Endothelial cell of hepatic sinusoid (primary cell): ENCODE measurements around the gene MSL3.

ENCODE experiments used
- in situ Hi-C: cut with HindIII; loops from 2 replicates; pipeline ENCODE4 v1.10.0; 2017; ENCODE audit warnings: low sequenced_read_pairs

MSL3 gene

DNA sequence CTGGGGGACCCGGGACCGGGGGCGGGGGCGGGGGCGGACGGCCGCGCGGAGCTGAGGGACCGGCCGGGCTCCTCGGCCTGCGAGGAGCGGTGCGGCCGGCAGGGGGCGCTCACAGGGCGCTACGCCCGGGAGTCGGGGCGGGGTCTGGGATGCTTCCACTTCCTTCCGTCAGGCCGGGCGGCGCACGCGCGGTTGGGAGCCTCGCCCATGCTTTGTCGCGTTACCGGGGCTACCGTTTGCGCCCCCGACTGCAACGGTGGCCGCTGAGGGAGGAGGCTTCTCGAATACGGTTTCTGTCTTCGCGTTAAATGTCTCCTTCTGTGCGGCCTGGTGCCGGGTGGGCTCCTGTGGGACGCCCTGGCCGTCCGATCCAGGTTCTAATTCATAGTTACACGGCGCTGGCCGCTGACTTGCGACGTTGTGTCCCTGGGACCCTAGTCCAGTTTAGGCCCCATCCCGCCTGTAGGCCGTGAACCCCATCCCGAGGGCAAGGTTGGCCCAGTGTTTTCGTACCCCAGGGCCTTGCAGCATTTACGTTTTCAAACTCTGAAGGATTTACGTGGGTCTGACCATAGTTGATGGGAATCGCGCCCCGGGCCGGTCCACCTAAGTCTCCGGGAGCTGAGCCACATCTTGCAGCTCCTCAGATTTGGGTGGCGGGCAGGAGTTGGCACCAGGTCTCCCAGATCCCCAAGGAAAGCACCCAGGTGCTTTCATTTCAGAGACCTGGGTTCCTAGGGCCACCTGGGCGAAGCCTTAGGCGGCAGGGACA is 549 bp downstream of the MSL3 start:
- in situ Hi-C loops = loop anchor here (25.0 kb wide), 1 partner anchor 221 kb away; no protein-coding TSS in a partner anchor

DNA sequence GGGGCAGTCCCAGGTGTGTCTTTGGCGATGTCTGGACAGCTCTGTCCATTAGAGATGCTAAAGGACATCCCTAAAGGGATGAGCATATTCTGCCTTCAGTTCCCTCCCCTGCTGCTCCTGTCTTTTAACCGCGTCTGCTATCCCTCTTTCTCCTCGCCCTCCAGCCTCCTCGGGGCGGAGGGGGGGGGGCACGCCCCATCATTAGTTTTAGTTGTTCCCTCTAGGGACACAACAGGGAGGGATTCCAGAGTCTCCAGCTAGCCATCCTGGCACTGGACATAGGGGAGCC is 1.1 kb downstream of the MSL3 start:
- in situ Hi-C loops = loop anchor here (25.0 kb wide), 1 partner anchor 222 kb away; no protein-coding TSS in a partner anchor

DNA sequence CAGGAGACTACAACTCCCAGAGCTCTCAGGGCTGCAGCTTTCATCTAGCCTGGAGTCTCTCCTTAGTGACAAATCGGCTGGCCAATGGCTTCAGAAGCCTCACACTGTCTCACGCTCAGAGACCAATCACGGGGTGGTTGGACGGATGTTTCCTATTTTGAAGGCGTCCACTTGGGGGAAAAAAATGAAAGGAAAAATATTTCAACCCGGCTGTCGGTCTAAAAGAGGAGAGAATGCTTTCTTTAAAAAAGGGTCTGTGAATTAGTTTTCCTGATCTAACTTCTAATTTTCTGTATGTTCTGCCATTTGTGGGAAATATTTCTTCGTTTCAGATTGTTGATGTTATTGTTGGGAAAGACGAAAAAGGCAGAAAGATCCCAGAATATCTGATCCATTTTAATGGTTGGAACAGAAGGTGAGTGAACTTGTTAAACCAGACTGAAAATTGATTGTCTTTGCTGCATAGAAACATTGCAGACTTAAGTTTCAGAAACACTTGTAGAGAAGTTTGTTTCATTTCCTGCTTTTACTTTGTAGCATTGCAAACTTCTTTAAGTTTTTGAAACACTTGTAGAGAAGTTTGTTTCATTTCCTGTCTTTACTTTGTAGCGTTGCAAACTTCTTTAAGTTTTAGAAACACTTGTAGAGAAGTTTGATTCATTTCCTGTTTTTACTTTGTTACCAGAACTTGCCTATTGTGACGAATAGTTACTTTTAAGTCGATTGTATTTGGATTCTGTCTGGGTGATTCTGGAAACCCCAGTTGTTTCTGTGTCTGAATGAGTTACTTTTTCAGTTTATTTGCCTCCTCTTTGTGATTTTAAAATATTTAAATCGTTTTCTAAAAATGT is 1.6 kb downstream of the MSL3 start:
- in situ Hi-C loops = loop anchor here (25.0 kb wide), 1 partner anchor 222 kb away; no protein-coding TSS in a partner anchor

DNA sequence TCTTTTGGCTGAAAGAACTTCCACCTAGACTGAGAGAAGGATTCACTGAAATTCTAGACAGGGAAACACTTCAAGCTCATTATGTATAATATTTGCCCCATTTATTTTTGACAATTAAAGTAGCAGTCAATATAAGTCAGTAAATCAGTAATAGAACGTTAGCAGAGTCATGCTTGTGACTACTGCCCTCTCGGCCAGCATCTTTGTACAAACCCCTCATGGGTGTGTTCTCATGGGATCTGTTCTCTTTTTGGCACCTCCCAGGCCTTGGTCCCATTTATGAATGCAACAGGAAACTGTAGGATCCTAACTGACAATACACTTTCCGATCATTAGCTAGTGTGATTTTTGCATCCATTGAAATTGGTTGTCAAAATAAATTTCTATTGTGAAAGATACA is 2.9 kb downstream of the MSL3 start:
- in situ Hi-C loops = loop anchor here (25.0 kb wide), 1 partner anchor 224 kb away; no protein-coding TSS in a partner anchor

DNA sequence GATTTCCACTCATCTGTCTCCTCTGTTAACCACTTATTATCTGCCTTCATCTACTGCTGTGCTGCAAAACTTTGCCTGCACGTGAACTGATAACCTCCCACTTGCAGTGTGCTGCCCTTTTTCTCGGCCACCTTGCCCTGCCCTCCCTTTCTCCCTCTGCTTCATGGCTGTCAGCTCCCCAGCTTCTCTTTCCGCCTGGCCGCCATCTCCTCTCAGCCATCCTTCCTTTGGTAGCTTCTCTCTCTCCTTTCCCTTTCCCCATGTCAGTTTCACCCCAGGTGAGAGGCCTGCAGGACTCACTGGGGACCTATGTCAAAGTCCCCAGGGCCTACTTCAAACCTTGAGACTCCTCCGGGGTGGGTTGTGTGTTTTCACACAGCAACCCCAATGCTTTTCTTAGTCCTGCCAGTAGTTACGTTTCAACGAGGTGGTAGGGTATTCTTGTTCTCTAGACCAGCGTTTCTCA is 6.6 kb downstream of the MSL3 start:
- in situ Hi-C loops = loop anchor here (25.0 kb wide), 1 partner anchor 227 kb away; no protein-coding TSS in a partner anchor

DNA sequence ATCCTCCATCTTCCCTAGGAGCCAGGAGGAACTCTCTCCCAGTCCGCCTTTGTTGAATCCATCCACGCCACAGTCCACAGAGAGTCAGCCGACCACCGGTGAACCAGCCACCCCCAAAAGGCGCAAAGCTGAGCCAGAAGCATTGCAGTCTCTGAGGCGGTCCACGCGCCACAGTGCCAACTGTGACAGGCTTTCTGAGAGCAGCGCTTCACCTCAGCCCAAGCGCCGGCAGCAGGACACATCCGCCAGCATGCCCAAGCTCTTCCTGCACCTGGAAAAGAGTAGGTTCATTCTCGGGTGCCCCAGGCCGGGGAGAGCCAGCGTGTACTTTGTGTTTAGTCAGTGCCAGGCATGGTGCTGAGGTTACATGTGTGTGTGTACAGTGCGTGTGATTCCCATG is 7.4 kb downstream of the MSL3 start:
- in situ Hi-C loops = loop anchor here (25.0 kb wide), 1 partner anchor 228 kb away; no protein-coding TSS in a partner anchor

DNA sequence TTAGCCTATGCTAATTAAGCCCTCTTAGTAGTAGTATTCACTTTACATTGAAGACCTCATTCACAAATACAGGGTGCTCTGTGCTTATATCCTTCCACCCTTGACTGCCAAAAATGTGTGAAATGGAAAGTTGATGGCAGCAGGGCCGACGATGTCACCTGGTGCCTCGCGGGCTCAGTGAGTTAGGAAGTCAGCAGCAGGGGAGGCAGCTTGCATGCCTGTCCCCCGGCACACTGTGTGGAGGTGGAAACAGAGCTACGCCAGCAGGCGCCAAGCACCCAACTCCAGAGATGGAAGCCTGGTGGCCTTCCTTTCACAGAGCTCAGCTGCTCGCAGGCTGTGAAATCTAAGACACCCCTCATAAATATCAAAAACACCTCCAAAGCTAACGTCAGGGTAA is 8.4 kb downstream of the MSL3 start:
- in situ Hi-C loops = loop anchor here (25.0 kb wide), 1 partner anchor 229 kb away; no protein-coding TSS in a partner anchor

DNA sequence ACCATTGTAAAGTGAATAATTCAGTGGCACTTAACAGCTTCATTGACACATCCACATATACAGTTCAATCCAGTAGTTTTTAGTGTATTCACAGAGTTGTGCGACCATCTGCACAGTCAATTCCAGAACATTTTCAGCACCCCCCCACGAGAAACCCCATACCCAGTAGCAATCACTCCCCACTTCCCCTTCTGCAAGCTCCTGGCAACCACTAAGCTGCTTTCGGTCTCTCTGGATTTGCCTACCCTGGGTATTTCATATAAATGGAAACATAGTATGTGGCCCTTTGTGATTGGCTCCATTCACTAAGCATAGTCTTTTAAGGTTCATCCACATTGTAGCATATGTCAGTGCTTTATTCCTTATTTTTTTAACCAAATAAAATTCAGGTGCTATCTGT is 10.0 kb downstream of the MSL3 start:
- in situ Hi-C loops = loop anchor here (25.0 kb wide), 1 partner anchor 231 kb away; no protein-coding TSS in a partner anchor

DNA sequence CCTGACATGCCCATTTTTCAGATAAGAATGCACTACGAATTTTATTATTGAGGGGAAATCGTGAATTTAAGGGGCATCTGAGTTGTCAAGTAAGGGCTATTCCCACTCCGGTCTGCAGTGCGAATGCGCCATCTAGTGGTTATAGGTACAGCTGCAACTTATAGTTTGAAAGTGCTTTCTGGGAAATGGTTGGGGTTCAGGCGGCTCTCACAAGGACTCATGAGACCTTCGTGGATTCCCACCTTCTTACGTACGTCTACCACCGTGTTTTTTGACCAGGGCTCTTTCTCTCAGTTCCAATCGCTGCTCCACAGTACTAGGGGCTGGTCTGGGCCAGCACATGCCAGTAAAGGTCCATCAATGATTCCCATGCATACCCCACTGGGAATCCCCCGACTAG is 12.3 kb downstream of the MSL3 start:
- in situ Hi-C loops = loop anchor here (25.0 kb wide), 1 partner anchor 233 kb away; no protein-coding TSS in a partner anchor

DNA sequence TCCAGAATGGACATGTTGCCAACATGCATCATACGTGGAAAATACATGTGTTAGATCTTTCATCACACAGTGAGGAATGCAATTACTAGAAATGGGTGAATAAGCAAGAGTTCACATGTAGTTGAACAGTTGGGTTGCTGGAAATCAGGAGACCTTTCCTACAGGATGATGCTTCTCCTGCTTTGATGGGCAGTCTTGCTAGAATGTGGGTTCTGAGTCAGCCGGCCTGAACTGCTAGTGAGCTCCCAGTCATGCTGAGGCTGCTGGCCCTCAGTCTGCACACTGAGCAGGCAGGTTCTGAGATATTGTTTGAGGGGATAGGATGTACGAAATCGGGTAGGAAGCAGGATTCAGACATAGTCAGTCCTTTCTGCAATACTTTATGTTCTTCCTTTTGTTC is 20.2 kb downstream of the MSL3 start:
- in situ Hi-C loops = no loop called here

DNA sequence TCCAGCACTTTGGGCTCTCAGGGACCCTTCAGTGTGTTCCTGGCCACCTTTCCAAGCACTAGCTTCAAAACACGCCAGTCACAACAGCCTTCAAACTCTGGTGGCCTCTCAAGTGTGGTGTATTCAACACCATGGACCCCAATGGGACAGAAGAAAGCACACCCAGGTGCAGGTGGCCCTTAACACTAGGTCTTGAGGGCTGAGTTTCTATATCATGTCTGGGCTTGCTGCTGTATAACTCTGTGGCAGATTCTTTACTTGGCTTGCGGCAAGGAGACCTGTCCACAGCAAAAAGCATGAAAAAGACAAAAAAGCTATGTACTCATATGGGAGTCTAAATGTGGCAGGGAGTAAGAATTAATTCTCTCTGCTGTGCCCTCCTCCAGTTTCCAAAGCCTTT is 23.1 kb downstream of the MSL3 start:
- in situ Hi-C loops = no loop called here

DNA sequence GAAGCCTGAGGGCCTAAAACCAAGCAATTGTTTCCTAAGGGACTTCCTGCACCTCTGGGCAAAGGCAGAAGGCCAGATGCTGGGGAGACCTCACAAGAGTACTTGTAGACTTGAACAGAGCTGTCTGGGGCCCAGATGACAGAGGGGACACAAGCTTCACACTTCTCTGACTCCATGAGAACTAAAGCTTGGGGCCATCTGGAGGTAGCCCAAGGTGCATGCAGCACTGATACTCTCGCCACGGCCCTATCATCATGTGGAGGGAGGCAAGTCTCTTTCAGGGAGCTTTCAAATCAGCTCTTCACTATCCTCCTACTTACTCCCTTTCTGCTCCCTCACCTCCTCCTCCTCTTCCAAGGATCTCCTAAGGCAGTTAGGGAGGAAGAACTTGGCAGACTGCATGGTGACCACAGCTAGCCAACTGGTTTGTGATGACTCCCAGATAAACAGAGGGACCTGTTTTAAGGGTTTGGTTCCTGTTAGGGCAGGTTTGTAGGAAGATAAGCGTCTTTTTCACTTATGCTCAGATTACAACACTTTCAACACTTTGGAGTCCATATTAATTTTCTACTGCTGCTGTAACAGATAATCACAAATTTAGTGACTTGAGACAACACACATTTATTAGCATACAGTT is 23.8 kb downstream of the MSL3 start:
- in situ Hi-C loops = no loop called here

DNA sequence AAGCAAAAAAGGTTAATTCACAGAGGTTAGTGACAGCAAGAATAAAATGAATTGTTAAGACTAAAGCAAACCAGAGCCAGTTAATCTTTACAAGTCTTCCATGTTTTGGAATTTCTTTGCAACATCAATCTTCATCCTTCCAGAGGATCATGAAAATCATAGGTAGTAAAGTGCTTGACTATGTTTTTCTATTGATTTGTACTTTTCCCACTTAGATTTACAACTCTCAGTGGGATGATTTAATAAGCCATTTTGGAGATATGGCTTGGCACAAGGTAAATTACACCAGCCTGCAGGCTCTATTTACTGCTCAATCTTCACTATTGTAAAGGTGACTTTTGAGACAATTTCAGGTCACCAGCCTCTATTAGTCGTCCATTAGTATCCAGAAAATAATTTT is 26.5 kb downstream of the MSL3 start:
- in situ Hi-C loops = no loop called here

DNA sequence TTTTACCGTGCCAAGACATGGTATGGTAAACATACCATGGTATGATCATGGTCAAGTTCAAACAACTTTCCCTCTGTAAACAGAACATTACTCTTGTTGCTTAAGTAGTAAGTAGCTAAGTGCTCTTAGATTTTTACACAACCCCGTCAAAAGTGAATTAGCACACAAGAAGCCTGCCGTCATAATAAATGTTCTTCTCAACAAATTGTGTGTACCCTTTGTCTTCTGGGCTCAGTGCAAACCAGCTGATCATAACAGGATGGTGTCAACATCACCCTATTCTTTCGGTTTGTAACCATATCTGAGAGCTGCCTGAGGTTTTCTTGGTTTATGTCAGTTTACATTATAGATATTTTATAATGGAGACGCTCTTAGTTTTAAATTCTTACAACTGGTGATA is 28.8 kb downstream of the MSL3 start:
- in situ Hi-C loops = no loop called here

DNA sequence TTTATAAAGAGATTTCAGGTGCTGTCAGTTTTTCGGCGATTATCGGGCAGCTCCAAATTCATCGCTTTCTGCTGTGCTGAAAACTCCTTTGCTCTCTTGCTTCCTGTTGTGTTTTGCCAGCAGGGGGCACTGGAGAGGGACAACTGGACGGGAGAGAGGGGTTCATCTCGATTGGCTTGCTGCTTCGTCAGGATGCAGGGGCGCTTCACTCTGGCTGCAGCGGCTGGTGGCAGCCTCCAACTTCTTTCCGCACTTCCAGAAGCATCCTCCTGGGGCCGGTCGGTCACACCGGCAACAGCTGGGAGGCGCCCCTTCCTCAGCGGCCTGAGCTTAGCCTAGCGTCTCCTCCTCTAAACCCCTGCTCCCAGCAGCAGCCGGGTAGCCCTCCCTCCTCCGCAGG is 29.5 kb downstream of the MSL3 start:
- in situ Hi-C loops = no loop called here

DNA sequence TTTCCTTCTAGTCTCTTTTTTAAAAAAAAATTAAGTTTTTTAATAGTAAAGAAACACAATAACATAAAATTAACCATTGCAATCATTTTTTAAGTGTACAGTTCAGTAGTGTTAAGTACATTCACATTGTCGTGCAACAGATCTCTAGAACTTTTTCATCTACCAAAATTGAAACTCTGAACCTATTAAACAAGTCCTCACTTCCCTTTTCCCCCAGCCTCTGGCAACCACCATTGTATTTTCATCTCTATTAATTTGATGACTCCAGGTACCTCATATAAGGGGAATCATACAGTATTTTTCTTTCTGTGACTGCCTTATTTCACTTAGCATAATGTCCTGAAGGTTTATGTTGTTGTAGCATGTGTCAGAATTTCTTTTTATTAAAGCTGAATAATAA is 31.8 kb downstream of the MSL3 start:
- in situ Hi-C loops = no loop called here

DNA sequence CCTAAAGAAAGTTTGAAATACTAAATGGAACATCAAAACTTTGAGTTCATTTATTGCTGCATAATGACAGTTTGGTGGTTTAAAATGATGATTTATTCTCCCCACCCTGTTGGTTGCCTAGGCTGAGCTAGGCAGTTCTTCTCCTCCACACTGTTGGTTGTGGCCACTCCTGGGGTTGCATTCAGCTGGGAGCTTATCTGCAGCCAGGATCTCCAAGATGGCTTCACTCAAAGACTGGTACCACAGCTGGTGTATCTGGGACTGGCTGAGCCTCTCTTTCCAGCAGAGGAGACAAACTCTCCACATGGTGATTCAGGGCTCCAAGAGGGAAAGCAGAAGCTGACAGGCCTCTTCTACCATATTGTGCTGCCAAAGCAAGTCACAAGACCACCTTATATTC is 33.1 kb downstream of the MSL3 start:
- in situ Hi-C loops = no loop called here

DNA sequence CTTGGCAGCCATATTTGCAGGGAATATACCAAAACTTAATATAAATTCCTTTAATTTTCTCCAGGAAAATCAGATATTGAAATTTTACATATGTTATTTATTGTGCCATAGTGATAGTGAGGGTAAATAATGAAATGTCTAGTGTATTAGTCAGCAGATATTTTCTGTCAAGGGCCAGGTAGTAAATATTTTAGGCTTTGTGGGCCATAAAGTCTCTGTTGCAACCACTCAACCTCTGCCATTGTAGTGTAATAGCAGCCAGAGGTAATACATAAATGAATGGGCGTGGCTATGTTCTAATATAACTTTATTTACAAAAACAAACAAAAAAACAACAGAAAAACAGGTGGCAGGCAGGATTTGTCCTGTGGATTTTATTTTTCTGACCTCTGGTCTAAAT is 33.5 kb downstream of the MSL3 start:
- in situ Hi-C loops = no loop called here

DNA sequence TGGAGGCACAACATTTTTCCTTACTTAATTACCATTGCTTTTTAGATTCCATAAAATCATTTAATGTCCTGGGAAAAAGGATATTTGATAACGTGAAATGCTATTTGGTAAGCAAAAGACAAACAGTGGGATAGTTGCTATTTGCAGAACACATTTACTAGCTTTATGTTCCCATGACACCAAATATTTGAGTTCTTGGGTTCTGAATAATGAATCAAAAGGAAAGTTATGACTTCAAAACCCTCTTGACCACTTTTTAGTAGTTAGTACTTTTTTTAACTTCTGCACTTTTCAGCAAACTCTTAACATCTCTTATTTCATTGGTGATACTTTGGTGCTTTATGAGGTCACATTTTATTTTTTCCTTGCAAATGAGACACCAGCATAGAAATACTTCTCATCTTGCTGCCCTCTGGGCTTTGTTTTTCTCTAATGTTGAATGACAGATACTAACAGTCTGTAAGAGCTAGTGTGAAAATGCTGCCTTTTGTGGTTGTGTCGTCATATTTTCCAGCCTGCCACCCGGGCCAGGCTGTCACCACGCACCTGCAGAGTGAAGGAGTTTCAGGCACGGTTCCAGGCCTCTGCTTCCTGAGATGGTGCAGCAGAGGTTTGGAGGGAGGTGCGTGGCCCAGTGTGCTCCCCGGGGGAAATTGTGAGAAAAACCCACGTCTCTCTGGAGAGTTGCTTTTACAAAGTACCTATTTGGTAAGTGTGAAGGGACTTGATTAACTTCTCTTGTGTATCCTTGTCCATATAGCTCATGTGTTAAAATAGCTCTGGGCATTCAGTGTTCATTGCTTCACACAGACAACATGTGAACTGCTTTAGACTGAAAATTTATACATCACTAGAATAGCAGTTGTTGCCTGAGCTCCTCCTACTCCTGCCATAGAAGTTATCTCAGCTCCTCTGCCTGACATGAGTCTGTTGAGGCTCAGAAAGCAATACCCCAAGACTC is 34.7 kb downstream of the MSL3 start:
- in situ Hi-C loops = no loop called here

DNA sequence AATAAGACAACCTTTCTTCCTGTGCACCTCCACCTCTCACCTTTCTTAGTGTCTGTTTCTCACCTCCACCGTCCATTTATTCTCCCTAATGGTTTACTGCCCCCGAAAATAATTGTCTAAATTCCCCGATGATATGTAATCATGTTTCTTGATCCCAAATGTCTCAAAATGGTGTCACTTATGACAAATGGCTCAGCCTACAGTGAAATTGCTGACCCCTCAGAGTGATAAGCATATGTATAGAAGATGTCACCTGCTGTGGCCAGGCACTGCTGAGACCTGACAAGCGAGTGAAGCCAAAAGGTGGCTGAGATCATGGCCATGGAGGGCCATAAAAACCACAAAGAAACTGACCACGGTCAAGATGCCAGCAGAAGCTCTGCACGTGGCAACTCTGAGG is 35.7 kb downstream of the MSL3 start:
- in situ Hi-C loops = no loop called here
